ENCODE results near the gene PPP2R2B. TPM values are rescaled to one million over a fixed set of nuclear protein-coding genes. Genes with fewer than 3 reads are reported as not detected.
A peak's percentile ranks its signal among the peaks of the same experiment; 100 is the strongest.

The PPP2R2B gene
- total RNA-seq, 1 donor = not detected

DNA sequence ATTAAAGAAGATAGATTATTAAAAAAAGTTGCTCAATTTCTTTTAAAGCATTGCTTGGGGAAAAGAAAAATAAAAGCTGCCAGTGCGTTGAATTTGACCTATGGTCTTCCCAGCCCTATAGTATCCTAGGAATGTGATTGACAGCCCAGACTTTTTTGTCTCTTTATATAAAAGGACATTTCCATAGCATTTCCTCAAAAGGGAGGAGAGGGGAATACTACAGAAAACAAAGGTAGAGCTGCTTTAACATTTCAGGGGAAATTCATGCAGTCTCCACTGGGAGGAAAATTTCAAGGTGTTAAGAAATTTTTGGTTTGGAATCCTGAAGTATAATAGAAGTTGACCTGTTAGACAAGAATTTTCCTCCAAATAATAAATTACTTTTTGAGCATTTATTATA is 344.7 kb downstream of the PPP2R2B start:
- TF ChIP-seq CTCF (IDR thresholded peaks at IDR 0.05; ENCODE audit: insufficient read depth, low read length) = no peak
- H3K4me3 ChIP-seq (ENCODE audit: low read depth, low read length) = no peak overlapping the region
- no peak for DNase-seq (ENCODE audit: low read depth)

DNA sequence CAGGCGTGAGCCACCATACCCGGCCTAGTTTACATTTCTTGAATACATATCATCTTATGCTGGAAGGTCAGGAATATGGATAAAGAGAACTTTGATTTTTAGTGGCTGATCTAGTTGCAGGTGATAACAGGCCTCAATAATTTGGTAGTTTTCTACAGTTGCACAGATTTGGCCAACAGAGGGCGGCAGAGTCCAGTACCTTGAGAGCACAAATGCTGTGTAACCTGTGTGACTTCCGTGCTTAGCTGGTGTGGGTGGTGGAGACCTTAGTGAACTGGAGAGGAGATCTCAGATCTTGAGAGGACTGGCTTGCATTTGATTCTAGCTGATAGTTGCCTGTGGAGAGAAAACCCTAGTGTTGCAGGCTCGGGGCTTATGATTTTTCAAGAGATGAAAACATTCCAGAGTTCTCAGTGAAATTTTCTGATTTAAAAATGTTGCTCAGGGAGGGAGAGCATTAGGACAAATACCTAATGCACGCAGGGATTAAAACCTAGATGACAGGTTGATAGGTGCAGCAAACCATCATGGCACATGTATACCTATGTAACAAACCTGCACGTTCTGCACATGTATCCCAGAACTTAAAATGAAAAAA is 345.2 kb downstream of the PPP2R2B start:
- no peak overlapping the region for H3K4me3 ChIP-seq (ENCODE audit: low read depth, low read length)
- peak; percentile 86 for TF ChIP-seq CTCF (IDR thresholded peaks at IDR 0.05; ENCODE audit: insufficient read depth, low read length)
- DNase-seq (ENCODE audit: low read depth) = peak; percentile 63

Small RNA genes within 50 kb of the gene (small RNA-seq; reads per million reads assigned to genes)
- not detected for gene RN7SL791P
